ENCODE measurements around the gene NFASC. TPM values are rescaled to one million over a fixed set of nuclear protein-coding genes. Genes with fewer than 3 reads are reported as not detected.

Gene NFASC
- total RNA-seq, 2 donors from 2014 or later: 4.4 to 7.6 TPM

GRCh38 chr1:205015241-205015640, 144.6 kb downstream of the NFASC start:
- 69 to 88% methylated on average over 7 to 9 of the region's 9 CpGs for WGBS, 2 donors
- ATAC-seq (no peak), DNase-seq (no peak)
- Histone ChIP-seq H3K9me3 (no peaks in the 10 kb centered on the region), H3K4me3 (no peak overlapping the region), H3K27ac (no peak overlapping the region), H3K27me3 (no peaks in the 10 kb centered on the region), H3K4me1 (peaks cover 7% of the 10 kb centered on the region), H3K36me3 (replicated peaks in 1 of 2; ENCODE audit: insufficient read depth in 1 of 2, low read depth in 2 of 2) (no peaks in the 10 kb centered on the region)
- no peak for TF ChIP-seq POLR2A (IDR thresholded peaks at IDR 0.05)
- TF ChIP-seq, protein P1, sequence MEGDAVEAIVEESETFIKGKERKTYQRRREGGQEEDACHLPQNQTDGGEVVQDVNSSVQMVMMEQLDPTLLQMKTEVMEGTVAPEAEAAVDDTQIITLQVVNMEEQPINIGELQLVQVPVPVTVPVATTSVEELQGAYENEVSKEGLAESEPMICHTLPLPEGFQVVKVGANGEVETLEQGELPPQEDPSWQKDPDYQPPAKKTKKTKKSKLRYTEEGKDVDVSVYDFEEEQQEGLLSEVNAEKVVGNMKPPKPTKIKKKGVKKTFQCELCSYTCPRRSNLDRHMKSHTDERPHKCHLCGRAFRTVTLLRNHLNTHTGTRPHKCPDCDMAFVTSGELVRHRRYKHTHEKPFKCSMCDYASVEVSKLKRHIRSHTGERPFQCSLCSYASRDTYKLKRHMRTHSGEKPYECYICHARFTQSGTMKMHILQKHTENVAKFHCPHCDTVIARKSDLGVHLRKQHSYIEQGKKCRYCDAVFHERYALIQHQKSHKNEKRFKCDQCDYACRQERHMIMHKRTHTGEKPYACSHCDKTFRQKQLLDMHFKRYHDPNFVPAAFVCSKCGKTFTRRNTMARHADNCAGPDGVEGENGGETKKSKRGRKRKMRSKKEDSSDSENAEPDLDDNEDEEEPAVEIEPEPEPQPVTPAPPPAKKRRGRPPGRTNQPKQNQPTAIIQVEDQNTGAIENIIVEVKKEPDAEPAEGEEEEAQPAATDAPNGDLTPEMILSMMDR (IDR thresholded peaks at IDR 0.05): no peak
- intact Hi-C loops (cut with DNase I): no loop called here

DNA sequence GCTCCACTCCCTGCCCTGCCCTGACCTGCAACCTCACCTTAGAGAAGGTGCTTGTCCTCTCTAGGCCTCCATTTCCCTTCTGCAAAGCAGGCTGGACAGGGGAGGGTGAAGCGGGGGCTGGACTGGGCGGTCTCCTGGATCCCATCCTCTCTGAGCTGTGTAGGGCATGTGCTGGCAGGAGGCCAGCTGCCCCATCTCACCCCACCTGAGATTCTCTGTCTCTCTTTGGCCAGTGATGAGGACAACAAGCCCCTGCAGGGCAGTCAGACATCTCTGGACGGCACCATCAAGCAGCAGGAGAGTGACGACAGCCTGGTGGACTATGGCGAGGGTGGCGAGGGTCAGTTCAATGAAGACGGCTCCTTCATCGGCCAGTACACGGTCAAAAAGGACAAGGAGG, 145.4 kb downstream of the NFASC start:
- ATAC-seq (no peak), DNase-seq (no peak)
- Histone ChIP-seq H3K9me3 (no peaks in the 10 kb centered on the region), H3K4me3 (no peak overlapping the region), H3K27me3 (no peaks in the 10 kb centered on the region), H3K27ac (no peak overlapping the region), H3K36me3 (replicated peaks in 1 of 2; ENCODE audit: insufficient read depth in 1 of 2, low read depth in 2 of 2) (no peaks in the 10 kb centered on the region), H3K4me1 (peaks cover 7% of the 10 kb centered on the region)
- intact Hi-C loops (cut with DNase I): no loop called here
- WGBS, 2 donors: 81 to 86% methylated on average over 8 to 9 of the region's 9 CpGs
- TF ChIP-seq POLR2A (IDR thresholded peaks at IDR 0.05): no peak
- TF ChIP-seq, protein P1 (IDR thresholded peaks at IDR 0.05): no peak

GRCh38 chr1:205016584-205016983, 145.9 kb downstream of the NFASC start:
- no peaks in the 10 kb centered on the region for H3K9me3 ChIP-seq
- H3K4me3 ChIP-seq: no peak overlapping the region
- intact Hi-C loops (cut with DNase I): no loop called here
- TF ChIP-seq POLR2A (IDR thresholded peaks at IDR 0.05): no peak
- TF ChIP-seq, protein P1 (IDR thresholded peaks at IDR 0.05): no peak
- no peaks in the 10 kb centered on the region for H3K27me3 ChIP-seq
- 80 to 90% methylated on average over 13 of the region's 13 CpGs for WGBS, 2 donors
- H3K27ac ChIP-seq: no peak overlapping the region
- peaks cover 7% of the 10 kb centered on the region for H3K4me1 ChIP-seq
- ATAC-seq (no peak), DNase-seq (no peak)
- H3K36me3 ChIP-seq (replicated peaks in 1 of 2; ENCODE audit: insufficient read depth in 1 of 2, low read depth in 2 of 2): no peaks in the 10 kb centered on the region

DNA sequence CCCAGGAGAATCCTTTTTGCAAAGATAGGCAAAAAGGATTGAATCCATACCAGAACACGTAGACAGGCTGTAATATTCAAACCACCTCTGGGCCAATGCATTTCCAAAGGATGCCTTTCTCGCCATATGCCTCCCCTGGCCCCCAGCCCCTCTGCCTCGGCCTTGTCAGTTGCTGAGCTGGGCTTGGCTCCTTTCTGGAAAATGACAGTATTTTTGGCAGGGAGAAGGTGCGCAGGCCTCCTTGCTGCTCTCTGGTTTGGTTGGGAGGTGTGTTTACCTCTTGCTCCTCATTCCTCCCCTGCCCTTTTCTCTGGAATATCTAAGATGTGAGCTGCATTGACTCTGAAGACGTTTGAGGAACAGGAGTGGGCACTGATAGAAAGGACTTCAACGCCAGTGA, 146.3 kb downstream of the NFASC start:
- WGBS, 2 donors: 75 to 81% methylated on average over 6 of the region's 6 CpGs
- no peaks in the 10 kb centered on the region for H3K36me3 ChIP-seq (replicated peaks in 1 of 2; ENCODE audit: insufficient read depth in 1 of 2, low read depth in 2 of 2)
- intact Hi-C loops (cut with DNase I): no loop called here
- DNase-seq: no peak
- H3K9me3 ChIP-seq: no peaks in the 10 kb centered on the region
- peaks cover 7% of the 10 kb centered on the region for H3K4me1 ChIP-seq
- no peak for ATAC-seq
- no peak for TF ChIP-seq POLR2A (IDR thresholded peaks at IDR 0.05)
- TF ChIP-seq, protein P1 (IDR thresholded peaks at IDR 0.05): no peak
- H3K27ac ChIP-seq: no peak overlapping the region
- no peak overlapping the region for H3K4me3 ChIP-seq
- H3K27me3 ChIP-seq: no peaks in the 10 kb centered on the region

DNA sequence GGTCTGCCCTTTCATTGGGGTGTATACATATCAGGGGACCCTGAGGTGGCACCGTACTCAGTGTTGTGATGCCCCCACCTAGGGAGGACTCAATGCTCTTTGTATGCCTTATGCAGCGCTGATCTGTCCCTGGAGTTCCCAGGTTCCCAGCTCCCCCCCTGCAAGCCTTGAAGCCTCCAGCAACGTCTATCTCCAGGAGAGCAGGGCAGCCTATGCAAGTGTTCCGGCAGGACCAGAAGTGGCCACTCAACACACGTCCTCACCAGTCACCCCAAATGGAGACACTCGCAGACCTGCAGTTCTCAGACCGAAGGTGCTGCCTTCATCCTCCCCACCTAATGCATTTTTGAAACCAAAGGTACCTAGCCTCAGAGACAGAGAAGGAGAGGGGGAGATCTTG, 147.1 kb downstream of the NFASC start:
- DNase-seq (no peak), ATAC-seq (no peak)
- no peak for TF ChIP-seq POLR2A (IDR thresholded peaks at IDR 0.05)
- TF ChIP-seq, protein P1 (IDR thresholded peaks at IDR 0.05): no peak
- Histone ChIP-seq H3K36me3 (replicated peaks in 1 of 2; ENCODE audit: insufficient read depth in 1 of 2, low read depth in 2 of 2) (no peaks in the 10 kb centered on the region), H3K27ac (no peak overlapping the region), H3K9me3 (no peaks in the 10 kb centered on the region), H3K27me3 (no peaks in the 10 kb centered on the region), H3K4me1 (peaks cover 7% of the 10 kb centered on the region), H3K4me3 (no peak overlapping the region)
- WGBS, 2 donors: 64 to 83% methylated on average over 7 of the region's 7 CpGs
- intact Hi-C loops (cut with DNase I): no loop called here
